Thoracic aorta (tissue), 2 donors: ENCODE data around the gene ZFP57. TPM values are rescaled to one million over a fixed set of nuclear protein-coding genes. Genes with fewer than 3 reads are reported as not detected.
A peak's percentile ranks its signal among the peaks of the same experiment; 100 is the strongest.

Source experiments
- ATAC-seq: fragments of 150-250 bp; one replicate; pipeline ENCODE4 v1.8.0; 2017; ENCODE audit warnings: low read depth; ENCODE audit not compliant: insufficient number of reproducible peaks, low FRiP score
- DNase-seq: peaks from one replicate; pipeline ENCODE4 v3.0.0-alpha.2; 2020; ENCODE audit warnings: low spot score
- H3K27ac ChIP-seq, 2 donors: fragments of 200-600 bp; sonication (generic); 1 replicate in 1 of 2; 2 replicates in 1 of 2; pipeline ENCODE4 v1.5.1; 2016; ENCODE audit warnings: mild to moderate bottlenecking in 2 of 2, moderate library complexity in 2 of 2
- H3K27me3 ChIP-seq: fragments of 200-600 bp; sonication (generic); replicated peaks from 2 replicates; pipeline ENCODE4 v1.6.0; 2016; ENCODE audit warnings: mild to moderate bottlenecking; ENCODE audit not compliant: insufficient read depth
- H3K36me3 ChIP-seq: fragments of 200-600 bp; sonication (generic); one replicate; pipeline ENCODE4 v1.5.1; 2016
- H3K4me1 ChIP-seq, 2 donors: fragments of 200-600 bp; sonication (generic); 1 replicate in 1 of 2; 2 replicates in 1 of 2; pipeline versions ENCODE4 v1.5.1 to v1.6.0; 2016; ENCODE audit warnings: low read depth in 2 of 2, mild to moderate bottlenecking in 1 of 2; ENCODE audit not compliant: control insufficient read depth in 1 of 2
- H3K4me3 ChIP-seq: fragments of 200-600 bp; sonication (generic); 2 replicates; pipeline ENCODE4 v1.5.1; 2016; ENCODE audit warnings: mild to moderate bottlenecking
- H3K9me3 ChIP-seq: fragments of 200-600 bp; sonication (generic); 2 replicates; pipeline ENCODE4 v1.5.1; 2016
- CTCF ChIP-seq: fragments of 200-600 bp; sonication (generic); IDR thresholded peaks from one replicate; pipeline ENCODE4 v1.5.1; 2019; ENCODE audit warnings: antibody characterized with exemption
- total RNA-seq, 2 donors: library from RNA; depleted of rRNA; stranded (reverse); fragments of >200 nt; gene quantifications; one replicate each; pipeline versions ENCODE4 v1.1.0 to v1.2.3, GENCODE V29; 2016

The ZFP57 gene
- total RNA-seq, 2 donors from 2014 or later = 3.2 TPM; not detected in 1

- H3K27ac ChIP-seq = peak overlapping the region in 1 of 2 donors; percentile 64
- ATAC-seq = peak; percentile 7
- H3K4me3 ChIP-seq = peak overlapping the region; percentile 74
- peak; percentile 52 for TF ChIP-seq CTCF
- no peak for DNase-seq
- H3K36me3 ChIP-seq = no peaks in the 10 kb centered on the region
- H3K9me3 ChIP-seq = no peaks in the 10 kb centered on the region
- no peaks in the 10 kb centered on the region for H3K27me3 ChIP-seq
- peaks cover 9 to 45% of the 10 kb centered on the region in 2 donors for H3K4me1 ChIP-seq
These were observed 52.3 kb downstream of the ZFP57 start for GRCh38 chr6:29628419-29629281.

- ATAC-seq = peak; percentile 56
- TF ChIP-seq CTCF = no peak
- peak overlapping the region; percentile 74 for H3K4me3 ChIP-seq
- peaks cover 9 to 43% of the 10 kb centered on the region in 2 donors for H3K4me1 ChIP-seq
- H3K27ac ChIP-seq = peak overlapping the region; percentile 42 to 64
- no peaks in the 10 kb centered on the region for H3K27me3 ChIP-seq
- H3K9me3 ChIP-seq = no peaks in the 10 kb centered on the region
- DNase-seq = peak; percentile 42
- no peaks in the 10 kb centered on the region for H3K36me3 ChIP-seq
These were observed 53.1 kb downstream of the ZFP57 start for GRCh38 chr6:29627755-29628418.

GRCh38 chr6:29626948-29627754, 53.8 kb downstream of the ZFP57 start:
- Histone ChIP-seq H3K9me3 (no peaks in the 10 kb centered on the region), H3K36me3 (peaks cover 2% of the 10 kb centered on the region), H3K27ac (peak overlapping the region; percentile 42 to 43), H3K27me3 (no peaks in the 10 kb centered on the region), H3K4me3 (peak overlapping the region; percentile 74), H3K4me1 (peaks cover 8 to 43% of the 10 kb centered on the region in 2 donors)
- TF ChIP-seq CTCF = no peak
- ATAC-seq (no peak), DNase-seq (no peak)

GRCh38 chr6:29625337-29625930, 55.5 kb downstream of the ZFP57 start:
- no peak overlapping the region for H3K27ac ChIP-seq
- no peak for ATAC-seq
- peaks cover 0 to 26% of the 10 kb centered on the region in 2 donors for H3K4me1 ChIP-seq
- DNase-seq = no peak
- H3K36me3 ChIP-seq = peaks cover 12% of the 10 kb centered on the region
- no peak overlapping the region for H3K4me3 ChIP-seq
- H3K27me3 ChIP-seq = no peaks in the 10 kb centered on the region
- H3K9me3 ChIP-seq = no peaks in the 10 kb centered on the region
- TF ChIP-seq CTCF = no peak
